GM19395 (cell line): Measurements from ENCODE around the gene ARHGAP18.

Source experiments
- ATAC-seq: cut with Tn5 transposase; IDR thresholded peaks from one replicate; pipeline ENCODE4 v1.9.1; 2021; ENCODE audit warnings: mild to moderate bottlenecking, moderate library complexity; ENCODE audit not compliant: unreplicated experiment

Gene ARHGAP18

GRCh38 chr6:129694036-129694435, 15.9 kb downstream of the ARHGAP18 start:
- no peak for ATAC-seq

- no peak for ATAC-seq
Measured at GRCh38 chr6:129692467-129692866, 17.5 kb downstream of the ARHGAP18 start.

GRCh38 chr6:129691709-129692108, 18.3 kb downstream of the ARHGAP18 start:
- no peak for ATAC-seq

- no peak for ATAC-seq
Measured at GRCh38 chr6:129691043-129691640, 18.8 kb downstream of the ARHGAP18 start.

DNA sequence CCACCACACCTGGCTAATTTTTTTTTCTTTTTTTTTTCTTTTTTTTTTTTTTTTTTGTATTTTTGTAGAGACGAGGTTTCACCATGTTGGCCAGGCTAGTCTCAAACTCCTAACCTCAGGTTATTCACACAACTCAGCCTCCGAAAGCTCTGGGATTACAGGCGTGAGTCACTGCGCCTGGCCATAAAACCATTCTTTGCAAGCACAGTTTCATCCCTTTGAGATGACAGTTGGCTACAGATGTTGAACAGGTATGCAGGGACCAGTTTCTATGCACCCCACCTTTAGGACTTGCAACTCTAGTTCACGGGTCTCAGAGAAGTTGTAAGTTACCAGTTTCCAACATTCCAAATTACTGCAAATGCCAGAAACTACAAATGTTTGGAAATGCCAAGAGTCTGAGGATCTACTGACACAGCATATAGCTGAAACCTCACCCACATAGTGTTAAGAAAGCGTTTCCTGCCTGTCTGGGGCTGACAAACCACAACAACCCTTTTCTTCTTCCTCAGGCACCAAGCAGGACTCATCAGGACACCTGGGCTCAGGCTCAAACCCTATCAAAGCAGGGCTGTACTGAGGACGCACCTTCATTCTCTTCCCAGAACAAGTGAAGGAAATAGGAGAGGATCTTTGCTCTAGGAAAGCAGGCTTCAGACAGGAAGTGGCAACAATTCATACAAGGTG, 22.9 kb downstream of the ARHGAP18 start:
- ATAC-seq = peak; percentile 75

DNA sequence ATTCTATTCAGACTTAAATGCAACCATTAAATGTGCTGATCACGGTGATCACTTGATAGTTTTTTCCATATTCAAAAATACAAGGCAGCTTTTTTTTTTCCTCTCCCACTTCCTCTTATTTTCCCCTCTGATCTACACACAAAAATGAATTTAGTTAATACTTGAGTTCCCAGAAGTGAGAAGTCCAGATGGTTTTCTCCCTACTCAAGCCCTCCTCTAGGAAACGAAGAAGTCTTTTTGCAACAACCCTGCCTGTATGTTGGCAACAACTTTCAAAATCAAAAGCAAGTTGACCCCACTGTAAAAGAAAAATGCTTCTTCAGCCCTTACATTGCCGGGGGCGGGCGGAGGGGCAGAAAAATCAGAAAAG, 24.3 kb downstream of the ARHGAP18 start:
- no peak for ATAC-seq

DNA sequence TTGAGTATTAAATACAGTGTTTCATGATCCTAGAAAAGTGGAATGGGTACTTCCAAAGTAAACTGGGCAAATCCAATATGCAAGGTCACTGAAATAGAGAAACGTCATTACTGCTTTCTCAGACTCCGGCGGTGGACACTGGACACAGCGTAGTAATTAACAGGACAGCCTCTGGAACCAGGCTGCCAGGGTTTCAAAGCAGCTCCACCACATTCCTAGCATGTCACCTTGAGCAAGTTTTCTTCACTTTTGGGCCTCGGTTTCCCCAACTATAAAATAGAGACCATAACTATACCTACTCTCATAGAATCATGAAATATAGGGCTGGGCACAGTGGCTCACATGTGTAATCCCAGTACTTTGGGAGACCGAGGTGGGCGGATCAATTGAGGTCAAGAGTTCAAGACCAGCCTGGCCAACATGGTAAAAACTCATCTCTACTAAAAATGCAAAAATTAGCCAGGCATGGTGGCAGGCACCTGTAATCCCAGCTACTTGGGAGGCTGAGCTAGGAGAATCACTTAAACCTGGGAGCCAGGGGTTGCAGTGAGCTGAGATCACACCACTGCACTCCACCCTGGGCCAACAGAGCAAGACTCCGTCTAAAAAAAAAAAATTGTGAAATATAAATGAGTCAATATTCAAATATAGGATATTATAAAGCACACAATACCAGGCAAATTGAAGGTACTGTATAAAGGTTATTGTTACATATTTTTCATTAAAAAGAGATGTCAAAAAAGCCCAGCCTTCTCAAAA, 24.9 kb downstream of the ARHGAP18 start:
- no peak for ATAC-seq

GRCh38 chr6:129684323-129684884, 25.6 kb downstream of the ARHGAP18 start:
- ATAC-seq = no peak

GRCh38 chr6:129683601-129684322, 26.2 kb downstream of the ARHGAP18 start:
- ATAC-seq = peak; percentile 93

DNA sequence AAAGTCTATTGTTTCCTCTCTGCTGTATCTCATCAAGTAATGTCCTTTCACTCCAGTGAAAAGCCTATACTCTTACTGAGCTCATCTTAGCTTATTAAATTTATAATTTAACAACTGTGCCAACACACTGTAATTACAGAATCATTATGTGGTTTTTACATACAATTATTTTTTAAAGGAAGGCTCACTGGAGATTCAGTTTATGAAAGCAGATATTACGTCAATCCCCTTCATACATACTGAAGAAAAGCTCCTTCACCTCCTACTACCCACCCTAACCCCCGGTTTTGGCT, 28.1 kb downstream of the ARHGAP18 start:
- no peak for ATAC-seq

- no peak for ATAC-seq
Measured at GRCh38 chr6:129680633-129681032, 29.3 kb downstream of the ARHGAP18 start.

DNA sequence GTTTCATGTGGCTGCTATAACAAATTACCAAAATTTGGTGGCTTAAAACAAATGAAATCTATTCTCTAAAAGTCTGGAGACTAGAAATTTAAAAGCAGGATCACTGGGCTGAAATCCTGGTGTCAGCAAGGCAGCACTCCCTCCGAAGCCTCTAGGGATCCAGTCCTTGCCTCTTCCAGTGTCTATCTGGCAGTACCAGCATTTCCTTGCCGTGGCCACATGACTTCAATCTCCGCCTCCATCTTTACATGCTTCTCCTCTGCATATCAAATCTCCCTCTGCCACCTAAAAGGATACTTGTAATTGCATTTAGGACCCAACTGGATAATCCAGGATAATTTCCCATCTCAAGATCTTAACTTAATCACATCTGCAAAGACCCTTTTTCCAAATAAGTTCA, 30.2 kb downstream of the ARHGAP18 start:
- ATAC-seq = no peak

GRCh38 chr6:129679275-129679674, 30.7 kb downstream of the ARHGAP18 start:
- no peak for ATAC-seq

GRCh38 chr6:129678463-129678862, 31.5 kb downstream of the ARHGAP18 start:
- no peak for ATAC-seq

DNA sequence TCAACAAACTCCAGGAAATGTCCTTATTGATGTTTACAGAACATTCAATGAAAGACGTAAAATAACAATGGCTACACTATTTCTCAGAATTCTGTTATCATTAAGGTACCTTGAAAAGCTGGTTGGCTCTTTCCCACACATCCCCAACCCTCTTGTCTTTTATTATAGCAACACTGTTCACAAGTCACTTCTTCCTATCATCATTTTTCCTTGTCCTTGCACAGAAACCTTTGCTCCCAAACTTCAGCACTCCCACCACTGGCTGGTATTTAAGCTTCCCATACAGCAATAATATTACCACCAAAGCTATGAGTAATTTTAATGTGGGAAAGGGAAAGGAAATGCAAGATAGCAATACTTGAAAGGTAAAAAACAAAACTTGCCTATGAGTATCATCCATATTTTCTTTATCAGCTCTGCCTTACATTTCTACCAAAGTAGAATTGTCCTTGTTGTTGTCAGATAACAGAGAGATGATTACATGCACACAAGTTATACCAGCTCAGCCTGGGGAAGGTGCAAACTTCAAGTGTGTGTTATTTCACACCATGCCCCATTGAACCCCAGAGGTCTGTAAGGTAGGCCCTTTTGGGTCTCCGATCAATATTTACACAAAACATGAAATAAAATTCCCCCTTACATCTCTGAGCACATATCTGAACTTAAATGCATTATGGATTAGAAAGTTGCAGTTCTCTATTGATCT, 32.2 kb downstream of the ARHGAP18 start:
- ATAC-seq = no peak

DNA sequence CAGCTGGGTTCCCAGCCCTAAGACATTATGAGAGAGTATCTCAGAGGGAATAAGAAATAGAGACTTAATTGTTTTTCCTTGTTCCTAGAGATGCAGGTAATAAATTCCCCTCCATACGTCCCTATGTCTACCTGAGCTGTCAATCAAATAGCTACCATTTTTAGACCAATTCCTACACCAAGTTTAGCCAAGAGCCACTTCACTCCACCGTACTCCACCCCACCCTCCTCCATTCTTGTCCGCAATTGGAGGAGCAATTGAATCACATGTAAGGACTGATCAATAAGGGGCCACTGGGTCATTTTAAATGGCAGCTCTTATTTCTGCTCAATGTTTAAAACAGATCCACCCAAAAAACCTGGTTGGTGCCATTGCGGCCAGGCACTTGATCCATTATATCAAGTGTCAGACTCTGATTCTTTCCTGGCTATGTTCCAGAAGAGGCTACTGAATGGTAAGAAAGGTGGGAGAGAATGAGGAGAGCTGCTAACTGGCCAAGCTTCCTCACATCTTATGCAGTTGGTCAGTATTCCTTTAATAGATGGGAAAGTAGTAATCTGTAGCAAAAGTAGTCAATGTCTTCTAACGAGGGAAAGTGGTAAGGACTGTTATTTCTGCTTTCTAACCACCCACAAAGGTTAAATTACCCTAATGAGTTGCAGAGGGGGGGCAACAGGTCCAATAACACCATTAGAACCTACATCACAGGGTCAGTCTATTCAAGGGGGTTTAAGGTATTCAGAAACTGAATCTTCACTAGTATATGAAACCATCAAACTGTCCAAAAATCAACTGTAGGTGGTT, 34.1 kb downstream of the ARHGAP18 start:
- no peak for ATAC-seq

- no peak for ATAC-seq
Measured at GRCh38 chr6:129673748-129674147, 36.2 kb downstream of the ARHGAP18 start.

- peak; percentile 78 for ATAC-seq
Measured at GRCh38 chr6:129672881-129673631, 36.9 kb downstream of the ARHGAP18 start.

- peak; percentile 36 for ATAC-seq
Measured at GRCh38 chr6:129672341-129672682, 37.7 kb downstream of the ARHGAP18 start.
